ENCODE data around the gene SLU7.

- TF ChIP-seq GATA3 (IDR thresholded peaks at IDR 0.05; ENCODE audit: low read depth, low read length), result no peak
- TF ChIP-seq GATA2 (IDR thresholded peaks at IDR 0.05; ENCODE audit: low read depth, low read length), result no peak
These were observed 45.6 kb upstream of the SLU7 start for GRCh38 chr5:160464466-160464797.
